NOMO-1 treated with DMSO at 0.1 percent for 48 hours (cell line): ENCODE measurements around the gene HSD17B11.
A peak's percentile ranks its signal among the peaks of the same experiment; 100 is the strongest.
"Not testable (repeated sequence)": the region's sequence is repeated elsewhere in the genome, so short reads cannot be mapped to it uniquely, and the experiment has no call there.

Experiments used
- DNase-seq: peaks from one replicate; lab custom pipeline; 2025; ENCODE audit not compliant: unreplicated experiment; lab: John Stamatoyannopoulos, UW

HSD17B11 gene

GRCh38 chr4:87406462-87406861 lies 15.5 kb upstream of the HSD17B11 start:
- peak; percentile 79 for DNase-seq

GRCh38 chr4:87405211-87405820 lies 14.3 kb upstream of the HSD17B11 start:
- DNase-seq = no peak

GRCh38 chr4:87403732-87404131 lies 12.7 kb upstream of the HSD17B11 start:
- DNase-seq = not testable (repeated sequence)

GRCh38 chr4:87399954-87400353 lies 9.0 kb upstream of the HSD17B11 start:
- no peak for DNase-seq

- no peak for DNase-seq
Measured at GRCh38 chr4:87399148-87399547, 8.2 kb upstream of the HSD17B11 start.

- not testable (repeated sequence) for DNase-seq
Measured at GRCh38 chr4:87395851-87396250, 4.9 kb upstream of the HSD17B11 start.

- DNase-seq = not testable (repeated sequence)
Measured at GRCh38 chr4:87395073-87395472, 4.1 kb upstream of the HSD17B11 start.

- no peak for DNase-seq
Measured at GRCh38 chr4:87392183-87392582, 1.2 kb upstream of the HSD17B11 start.

GRCh38 chr4:87391576-87392054 lies 627 bp upstream of the HSD17B11 start:
- no peak for DNase-seq

GRCh38 chr4:87390551-87390890 lies 467 bp downstream of the HSD17B11 start:
- peak; percentile 10 for DNase-seq

GRCh38 chr4:87390055-87390454 lies 933 bp downstream of the HSD17B11 start:
- not testable (repeated sequence) for DNase-seq

GRCh38 chr4:87388901-87389300 lies 2.1 kb downstream of the HSD17B11 start:
- peak; percentile 53 for DNase-seq

GRCh38 chr4:87387237-87387636 lies 3.8 kb downstream of the HSD17B11 start:
- DNase-seq = peak; percentile 8

- not testable (repeated sequence) for DNase-seq
Measured at GRCh38 chr4:87384466-87385132, 6.4 kb downstream of the HSD17B11 start.

GRCh38 chr4:87382931-87383330 lies 8.1 kb downstream of the HSD17B11 start:
- DNase-seq = no peak

- DNase-seq = no peak
Measured at GRCh38 chr4:87382116-87382515, 8.9 kb downstream of the HSD17B11 start.

GRCh38 chr4:87377816-87378215 lies 13.2 kb downstream of the HSD17B11 start:
- no peak for DNase-seq

- DNase-seq = peak; percentile 54
Measured at GRCh38 chr4:87375719-87376291, 15.2 kb downstream of the HSD17B11 start.

- DNase-seq = no peak
Measured at GRCh38 chr4:87370068-87370467, 20.9 kb downstream of the HSD17B11 start.

- no peak for DNase-seq
Measured at GRCh38 chr4:87366521-87367162, 24.3 kb downstream of the HSD17B11 start.

GRCh38 chr4:87365348-87365747 lies 25.6 kb downstream of the HSD17B11 start:
- DNase-seq = no peak

- DNase-seq = no peak
Measured at GRCh38 chr4:87363552-87363951, 27.4 kb downstream of the HSD17B11 start.
